ENCODE data around the gene COBL.

COBL gene

DNA sequence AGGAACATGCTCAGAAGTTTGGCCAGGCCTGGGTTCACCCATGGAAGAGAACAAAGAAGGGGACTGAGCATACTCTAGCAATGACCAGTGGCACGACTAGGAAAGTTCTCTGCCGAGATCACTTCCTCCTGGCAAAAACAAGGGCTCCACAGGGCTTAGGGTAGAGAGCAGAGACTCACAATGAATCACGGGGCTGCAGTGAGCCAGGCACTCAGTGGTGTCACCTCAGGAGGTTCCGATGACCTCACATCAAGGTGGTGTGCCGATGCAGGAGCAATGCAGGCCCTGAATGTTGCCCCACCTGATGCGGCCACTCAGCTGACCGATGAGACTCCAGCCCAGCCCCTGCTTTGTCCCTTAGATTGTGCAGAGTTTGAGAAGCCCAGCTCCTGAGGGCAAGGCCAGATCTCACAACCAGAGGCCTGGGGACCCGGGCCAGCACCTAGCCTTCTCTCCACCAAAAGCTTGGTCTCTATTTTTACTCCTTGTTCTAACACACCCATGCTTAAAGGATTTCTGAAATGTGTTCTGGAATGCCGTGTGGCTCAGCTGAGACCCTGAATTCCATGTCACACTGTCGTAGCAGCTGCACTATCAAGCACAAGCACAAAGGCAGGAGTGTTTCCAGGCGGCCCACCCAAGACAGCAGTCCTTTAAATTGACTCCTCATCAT lies 60.9 kb downstream of the COBL start:
- no peak for FAIRE-seq
- no peak for DNase-seq (ENCODE audit: low spot score)

DNA sequence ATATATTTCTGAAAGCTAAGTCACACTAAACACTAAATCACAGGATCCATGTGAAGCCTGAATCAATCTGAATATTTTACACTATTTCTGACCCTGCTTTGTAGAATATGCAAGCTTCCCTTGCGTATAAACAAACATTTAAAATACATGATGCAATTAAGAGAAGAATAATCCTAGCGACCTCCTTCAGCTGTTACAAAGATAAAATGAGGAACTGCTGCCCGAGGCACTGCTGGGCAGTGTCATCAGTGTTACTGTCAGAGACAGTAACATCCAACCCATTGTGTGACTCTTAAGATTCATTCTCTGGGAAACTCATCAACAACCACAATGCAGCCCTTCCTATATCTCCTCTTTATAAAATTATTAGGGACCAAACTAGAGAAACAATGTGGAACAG lies 61.6 kb downstream of the COBL start:
- DNase-seq (ENCODE audit: low spot score) (no peak), FAIRE-seq (no peak)

DNA sequence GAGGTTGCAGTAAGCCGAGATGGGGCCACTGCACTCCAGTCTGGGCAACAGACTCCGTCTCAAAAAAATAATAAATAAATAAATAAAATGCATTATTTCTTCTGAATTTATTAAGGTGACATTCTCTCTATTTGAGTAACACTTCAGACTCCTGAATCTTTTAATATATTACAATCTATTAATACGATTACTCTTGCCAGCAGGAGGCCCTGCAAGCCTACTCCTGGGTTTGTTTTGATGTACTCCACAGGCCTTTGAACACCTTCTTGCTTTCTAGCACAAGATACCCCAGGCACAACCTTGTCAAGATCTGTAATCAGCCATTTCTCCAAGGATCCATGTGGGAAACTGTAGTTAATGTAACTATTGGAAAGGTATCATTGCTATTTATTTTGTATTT lies 63.5 kb downstream of the COBL start:
- FAIRE-seq = no peak
- DNase-seq (ENCODE audit: low spot score) = no peak

DNA sequence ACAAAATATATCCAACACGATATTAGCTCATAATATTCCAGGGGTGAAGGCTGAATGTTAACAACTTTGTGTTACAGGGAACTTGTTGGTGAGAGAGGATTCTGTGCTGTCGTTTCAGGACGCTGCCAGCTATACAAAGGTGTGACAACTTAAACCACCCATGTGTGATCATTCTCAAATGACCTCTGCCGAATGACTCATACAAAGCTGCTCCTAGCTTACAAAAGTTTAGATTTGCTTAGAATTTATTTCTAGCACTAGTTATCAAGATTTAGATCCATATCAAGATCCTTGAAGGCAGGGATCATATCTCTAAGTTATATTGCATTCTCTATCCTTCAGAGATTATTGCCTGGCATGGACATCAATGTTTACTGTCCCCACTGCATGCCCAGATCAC lies 65.3 kb downstream of the COBL start:
- no peak for FAIRE-seq

DNA sequence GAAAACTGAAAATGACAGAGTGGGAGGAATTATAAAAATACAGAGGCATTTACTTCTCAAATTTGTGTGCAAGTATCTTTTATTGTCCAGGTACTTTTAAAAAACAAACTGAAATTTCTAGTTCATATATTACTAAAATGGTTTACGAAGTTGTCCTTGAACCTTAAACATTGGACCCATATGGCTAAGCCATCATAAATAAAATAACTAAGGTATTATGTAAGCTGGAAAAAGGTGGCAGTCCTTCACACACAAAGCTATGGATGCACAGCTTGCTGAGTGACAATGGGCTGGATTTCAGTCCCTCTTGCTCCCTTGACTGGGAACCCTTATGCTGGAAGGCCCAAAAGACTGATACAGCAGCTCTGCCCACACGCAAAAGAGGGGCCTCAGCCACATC lies 66.1 kb downstream of the COBL start:
- no peak for FAIRE-seq
- DNase-seq (ENCODE audit: low spot score) = no peak

More for the DNA sequence above, 65.3 kb downstream of the COBL start:
- no peak for DNase-seq (ENCODE audit: low spot score)

DNA sequence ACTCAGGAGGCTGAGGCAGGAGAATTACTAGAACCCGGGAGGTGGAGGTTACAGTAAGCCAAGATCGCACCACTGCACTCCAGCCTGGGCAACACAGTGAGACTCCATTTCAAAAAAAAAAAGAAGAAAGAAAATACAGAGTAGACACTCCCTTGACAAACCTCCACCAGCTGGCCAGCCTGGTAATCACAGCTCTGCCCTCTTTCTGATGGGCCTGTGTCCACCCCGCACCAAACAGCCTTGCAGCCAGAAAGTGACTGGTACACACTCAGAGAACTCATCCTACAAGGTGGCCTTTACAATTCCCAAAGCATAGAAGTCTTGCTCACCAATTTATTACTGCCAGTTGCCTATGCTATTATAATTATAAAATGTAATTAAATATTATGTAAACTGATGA lies 66.6 kb downstream of the COBL start:
- no peak for DNase-seq (ENCODE audit: low spot score)
- FAIRE-seq = no peak

DNA sequence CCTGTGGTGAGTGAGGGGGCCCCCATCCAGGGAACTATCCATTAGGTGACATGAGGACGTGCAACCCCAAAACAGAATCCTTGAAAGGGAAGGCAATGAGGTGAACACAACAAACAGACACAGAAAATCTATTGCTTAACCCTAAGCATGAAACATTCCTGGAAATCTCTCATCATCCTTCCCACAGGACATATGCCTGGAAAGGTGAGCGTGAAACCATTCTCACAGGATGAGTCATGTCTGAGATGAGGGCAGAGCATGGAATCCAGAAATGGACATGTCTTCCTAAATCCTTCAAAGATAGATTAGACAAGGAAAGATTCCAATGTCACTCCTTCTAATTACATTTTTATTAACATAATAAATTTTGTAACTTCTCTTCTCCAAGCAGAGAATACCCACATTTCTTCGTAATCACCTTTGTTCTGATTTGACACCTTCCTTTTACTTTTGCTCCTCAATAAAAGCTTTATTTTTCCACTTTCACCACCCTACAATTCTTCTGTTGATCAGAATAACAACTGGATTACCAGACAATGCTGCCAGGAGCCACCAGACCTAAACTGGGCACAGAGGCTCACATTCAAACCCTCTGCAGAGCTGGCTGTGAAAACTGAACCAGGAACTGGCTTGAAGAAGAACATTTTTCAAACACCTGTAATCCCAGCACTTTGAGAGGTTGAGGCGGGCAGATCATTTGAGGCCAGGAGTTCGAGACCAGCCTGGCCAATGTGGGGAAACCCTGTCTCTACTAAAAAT lies 67.2 kb downstream of the COBL start:
- FAIRE-seq = no peak
- no peak for DNase-seq (ENCODE audit: low spot score)

DNA sequence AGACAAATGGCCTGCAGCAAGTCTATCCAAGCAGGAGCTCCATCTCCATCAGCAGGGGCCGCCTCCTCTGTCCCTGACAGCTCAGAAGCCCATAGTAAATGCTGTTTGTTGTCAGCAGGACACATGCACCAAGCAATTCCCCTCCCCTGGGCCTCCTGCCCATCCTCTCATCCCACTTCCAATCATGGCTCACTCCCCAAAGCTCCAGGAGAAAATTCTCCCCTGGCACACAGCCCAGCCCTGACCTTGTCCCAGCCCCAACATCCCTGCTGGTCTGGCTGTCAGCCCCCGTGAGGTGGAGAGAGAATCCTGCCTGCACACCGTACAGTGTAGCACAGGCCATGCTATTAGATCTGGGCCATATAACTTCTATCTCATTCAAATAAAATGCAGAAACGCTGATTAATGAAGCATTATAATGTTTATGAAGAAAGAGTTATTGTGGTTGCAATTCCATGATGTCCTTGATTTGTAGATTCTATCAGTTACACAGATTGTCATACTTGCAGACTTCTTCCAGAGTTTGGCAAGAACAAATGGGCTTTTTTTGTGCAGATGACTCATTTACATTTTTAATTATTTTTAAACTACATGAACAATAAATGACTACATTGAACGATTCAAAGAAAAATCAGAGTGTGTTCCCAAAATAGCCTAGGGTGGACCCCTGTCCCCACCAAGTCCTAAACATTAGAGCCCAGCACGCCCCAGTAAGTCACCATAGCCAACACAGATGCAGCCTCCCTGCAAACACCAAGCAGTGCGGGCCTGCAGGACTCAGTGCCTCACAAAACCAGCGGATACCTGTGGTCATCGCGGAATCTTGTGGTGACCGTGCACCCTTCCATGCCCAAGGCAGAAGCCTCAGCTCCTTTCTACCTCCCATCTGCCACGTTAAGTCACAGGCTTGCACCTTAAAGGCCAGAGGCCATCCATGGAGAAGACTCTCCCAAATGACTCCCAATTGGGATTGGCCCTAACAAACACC lies 70.1 kb downstream of the COBL start:
- DNase-seq (ENCODE audit: low spot score) = no peak
- no peak for FAIRE-seq

DNA sequence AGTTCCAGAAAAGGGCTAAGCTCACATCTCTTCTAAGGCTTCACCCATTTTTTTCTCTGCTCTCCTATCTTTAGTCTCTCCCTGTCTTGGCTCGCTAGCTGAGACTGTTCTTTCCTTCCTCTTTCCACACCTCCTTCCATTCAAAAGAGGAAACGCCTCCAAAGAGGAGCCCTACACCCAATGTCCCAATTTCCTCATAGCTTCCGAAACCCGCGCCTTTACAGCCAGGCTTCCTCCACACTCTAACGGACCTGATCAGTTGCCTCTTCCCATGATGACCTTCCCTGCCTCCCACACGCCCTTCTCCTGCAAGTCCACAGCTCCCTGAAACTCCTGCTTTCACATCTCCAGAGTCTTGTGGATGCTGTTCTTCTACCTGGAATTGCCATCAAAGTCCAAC lies 71.7 kb downstream of the COBL start:
- FAIRE-seq = no peak
- DNase-seq (ENCODE audit: low spot score) = no peak

DNA sequence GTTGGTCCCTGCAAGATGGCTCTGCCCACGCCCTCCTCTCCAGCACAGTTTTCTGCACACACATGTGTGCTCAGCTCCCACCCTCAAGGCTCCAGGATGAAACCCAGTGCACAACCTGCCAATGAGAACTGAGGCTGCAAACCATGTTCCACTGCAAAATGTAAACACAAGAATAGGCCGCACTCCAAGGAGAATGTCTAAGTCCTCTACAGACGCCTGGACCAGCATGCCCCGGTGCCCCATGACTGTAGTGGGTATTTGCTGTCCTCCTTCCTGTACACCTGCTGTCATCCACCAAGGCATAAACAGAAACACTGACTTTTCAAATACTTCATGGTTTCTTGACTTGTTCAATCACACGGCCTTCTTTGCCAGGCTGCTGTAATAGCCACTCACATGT lies 72.6 kb downstream of the COBL start:
- FAIRE-seq (no peak), DNase-seq (ENCODE audit: low spot score) (no peak)

DNA sequence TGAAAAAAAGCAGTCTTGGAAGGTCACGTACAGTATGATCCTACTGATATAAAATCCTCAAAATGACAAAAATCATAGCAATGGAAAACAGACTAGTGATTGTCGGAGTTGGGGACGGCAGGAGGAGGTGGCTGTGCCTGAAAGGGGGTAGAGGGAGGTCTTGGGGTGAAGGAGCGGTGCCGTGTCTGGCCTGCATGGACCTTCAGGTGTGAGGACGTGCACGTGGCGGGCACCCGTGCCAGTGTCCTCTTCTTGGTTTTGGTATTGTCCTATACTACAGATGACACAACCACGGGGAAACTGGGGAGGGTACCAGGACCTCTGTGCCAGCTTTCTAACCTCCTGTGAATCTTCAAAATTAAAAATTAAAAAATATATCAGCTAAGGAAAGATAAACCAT lies 73.0 kb downstream of the COBL start:
- no peak for DNase-seq (ENCODE audit: low spot score)
- no peak for FAIRE-seq

DNA sequence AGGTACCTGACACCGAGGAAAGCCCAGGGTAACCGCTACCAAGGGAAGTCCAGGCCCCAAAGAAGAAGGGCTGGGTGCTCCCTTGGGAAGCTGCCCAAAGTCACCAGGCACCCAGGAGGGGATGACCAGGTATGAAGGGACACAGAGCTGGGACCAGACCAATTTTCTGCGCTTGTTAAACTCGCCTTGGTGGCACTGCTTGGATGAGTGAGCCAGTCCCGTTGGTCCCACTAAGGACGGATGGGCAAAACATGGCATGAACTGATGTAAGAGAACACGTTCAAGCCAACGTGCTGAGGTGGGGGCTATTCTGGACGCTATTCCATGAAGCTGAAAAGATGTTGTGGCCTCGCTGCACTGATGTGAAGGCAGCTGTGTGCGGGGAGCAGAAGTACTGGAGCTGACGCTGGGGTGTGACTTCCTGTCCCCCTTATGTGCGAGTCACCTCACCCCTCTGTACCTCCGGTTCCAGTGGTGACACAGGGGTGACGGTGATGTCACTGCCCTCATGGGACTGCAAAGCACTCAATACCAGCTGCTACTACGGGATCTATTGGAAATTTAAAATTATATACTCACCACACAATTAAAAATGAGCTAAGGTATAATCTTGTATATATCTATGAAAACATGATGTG lies 73.6 kb downstream of the COBL start:
- no peak for DNase-seq (ENCODE audit: low spot score)
- no peak for FAIRE-seq

DNA sequence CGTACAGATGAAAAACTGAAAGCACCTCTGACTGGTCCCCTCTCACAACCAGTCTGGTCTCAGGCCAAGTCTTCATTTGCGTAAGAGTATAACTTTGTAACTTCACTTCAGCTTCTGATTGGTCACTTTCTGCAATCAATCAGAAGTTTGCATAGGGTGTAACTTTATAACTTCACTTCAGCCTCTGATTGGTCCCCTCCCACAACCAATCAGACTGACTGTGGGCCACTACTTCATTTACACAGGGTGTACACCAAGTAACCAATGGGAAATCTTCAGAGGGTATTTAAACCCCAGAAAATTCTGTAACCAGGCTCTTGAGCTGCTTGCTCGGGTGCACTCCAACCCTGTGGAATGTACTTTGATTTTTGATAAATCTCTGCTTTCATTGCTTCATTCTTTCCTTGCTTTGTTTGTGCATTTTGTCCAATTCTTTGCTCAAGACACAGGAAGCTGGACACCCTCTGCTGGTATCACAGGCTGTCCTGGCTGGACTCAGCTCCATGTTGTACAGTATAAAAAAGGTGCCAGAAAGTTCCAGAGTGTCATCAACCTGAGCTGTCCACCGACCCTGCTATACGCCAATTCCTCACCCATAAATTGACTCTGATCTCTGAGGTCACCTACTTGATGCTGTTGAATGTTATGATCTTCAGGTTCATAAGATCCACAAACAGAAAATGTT lies 74.5 kb downstream of the COBL start:
- DNase-seq (ENCODE audit: low spot score) (no peak), FAIRE-seq (no peak)

DNA sequence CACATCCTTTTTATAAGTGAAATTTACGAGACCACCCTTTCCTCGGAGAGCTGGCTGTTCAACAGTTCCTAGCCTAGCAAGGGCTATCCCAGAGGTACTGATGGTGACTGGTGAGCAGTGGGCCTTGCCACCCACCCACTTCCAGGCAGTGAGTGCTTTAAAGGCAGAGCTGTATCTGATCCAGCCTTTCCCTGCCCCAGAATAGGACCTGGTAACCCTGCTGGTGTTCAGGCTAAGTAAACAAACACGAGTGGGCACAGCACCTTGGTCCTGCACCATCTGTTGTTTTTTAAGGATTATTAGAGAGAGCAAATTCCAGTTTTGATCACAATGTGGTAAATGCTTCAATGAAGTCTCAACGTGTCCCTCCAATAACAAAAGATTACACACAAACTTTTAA lies 75.7 kb downstream of the COBL start:
- DNase-seq (ENCODE audit: low spot score) (no peak), FAIRE-seq (no peak)

DNA sequence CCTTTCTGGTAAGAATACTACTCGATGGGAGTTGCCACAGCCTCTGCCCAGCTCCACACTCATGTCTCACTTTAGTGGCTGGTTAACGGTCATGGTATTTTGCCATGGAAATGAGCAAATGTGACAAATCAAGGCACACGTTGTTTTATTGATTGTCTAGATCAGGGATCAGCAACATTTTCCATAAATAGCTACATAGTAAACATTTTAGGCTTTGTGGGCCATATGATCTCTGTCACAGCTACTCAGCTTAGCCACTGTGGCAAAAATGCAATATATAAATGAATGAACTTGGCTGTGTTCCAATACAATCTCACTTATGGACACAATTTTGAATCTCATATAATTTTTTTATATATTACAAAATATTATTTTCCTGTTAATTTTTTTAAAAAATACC lies 76.9 kb downstream of the COBL start:
- FAIRE-seq (no peak), DNase-seq (ENCODE audit: low spot score) (no peak)

DNA sequence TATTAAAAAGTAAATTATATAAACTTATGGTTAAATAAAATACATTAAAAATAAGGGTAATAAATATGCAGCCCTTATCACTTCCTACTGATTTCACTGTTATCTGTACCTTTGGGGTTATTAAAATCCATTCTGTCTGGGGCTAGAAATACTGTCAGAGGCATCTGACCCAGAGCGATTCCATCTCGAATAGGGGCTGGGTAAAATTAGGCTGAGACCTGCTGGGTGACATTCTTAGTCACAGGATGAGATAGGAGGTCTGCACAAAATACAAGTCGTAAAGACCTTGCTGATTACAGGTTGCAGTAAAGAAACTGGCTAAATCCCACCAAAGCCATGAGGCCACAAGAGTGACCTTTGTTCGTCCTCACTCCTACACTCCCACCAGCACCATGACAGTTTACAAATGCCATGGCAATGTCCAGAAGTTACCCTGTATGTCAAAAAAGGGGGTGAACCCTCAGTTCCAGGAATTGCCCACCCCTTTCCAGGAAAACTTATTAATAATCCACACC lies 77.6 kb downstream of the COBL start:
- DNase-seq (ENCODE audit: low spot score) (no peak), FAIRE-seq (no peak)

DNA sequence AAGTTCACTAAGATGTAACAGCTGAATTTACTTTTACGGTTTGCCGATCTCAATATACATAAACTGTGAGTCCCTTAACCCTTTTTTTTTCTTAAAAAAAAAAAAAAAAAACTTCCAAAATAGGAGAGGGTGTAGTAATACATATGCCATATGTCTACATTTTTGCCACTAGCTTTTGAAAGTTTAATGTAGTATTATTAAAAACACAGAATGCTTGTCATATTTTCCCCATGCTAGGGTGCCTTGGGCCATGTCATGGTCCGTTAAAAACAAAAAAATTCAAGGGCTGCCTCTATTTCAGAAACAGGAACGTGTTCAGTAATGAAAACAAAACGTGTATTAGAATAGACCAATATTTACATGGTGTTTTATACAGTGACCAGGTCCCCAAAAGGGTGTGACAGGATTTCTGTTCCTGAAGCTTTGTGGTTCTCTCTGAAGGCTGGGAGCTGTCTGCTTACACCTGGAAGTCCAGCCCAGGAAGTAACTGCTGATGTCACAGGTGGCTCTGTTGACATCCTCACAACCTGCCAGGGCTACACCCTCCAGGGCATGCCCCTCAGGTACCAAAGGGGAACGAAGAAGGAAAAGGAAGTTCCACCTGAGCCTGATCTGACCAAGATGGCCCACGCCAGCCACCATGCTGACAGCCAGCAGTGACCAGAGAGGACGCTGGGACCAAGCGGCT lies 79.0 kb downstream of the COBL start:
- DNase-seq (ENCODE audit: low spot score) = no peak
- no peak for FAIRE-seq

DNA sequence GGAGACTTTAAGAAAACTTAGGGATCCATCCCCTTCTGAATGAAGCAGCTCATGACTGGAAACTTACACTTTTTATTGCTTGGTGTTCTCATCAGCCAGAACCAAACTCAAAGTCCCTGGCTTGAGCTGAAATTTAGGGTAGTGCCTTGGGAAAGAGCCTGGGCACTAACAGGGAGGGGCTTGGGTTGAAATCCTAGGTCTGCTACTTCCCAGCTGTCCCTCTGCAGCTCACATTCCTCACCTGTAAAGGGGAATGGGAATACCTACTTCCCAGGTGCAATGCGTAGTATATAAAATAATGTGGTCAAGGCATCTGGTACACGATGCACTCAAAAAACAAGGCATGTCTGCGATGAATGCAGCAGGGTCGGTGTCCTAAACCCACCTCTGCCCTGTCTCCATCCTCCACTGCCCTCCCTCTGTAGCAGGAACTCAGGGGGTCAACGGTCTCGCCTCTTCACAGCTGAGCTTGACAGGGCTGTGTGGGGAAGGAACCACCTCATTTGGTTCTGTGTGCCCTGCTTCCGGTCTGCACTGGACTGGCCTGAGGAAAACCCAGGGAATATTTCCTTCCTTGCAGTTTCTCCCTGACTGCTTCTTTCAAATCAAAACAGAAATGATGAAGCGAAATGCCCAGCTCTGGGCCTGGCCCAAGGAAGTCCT lies 80.0 kb downstream of the COBL start:
- DNase-seq (ENCODE audit: low spot score) = no peak
- FAIRE-seq = no peak

DNA sequence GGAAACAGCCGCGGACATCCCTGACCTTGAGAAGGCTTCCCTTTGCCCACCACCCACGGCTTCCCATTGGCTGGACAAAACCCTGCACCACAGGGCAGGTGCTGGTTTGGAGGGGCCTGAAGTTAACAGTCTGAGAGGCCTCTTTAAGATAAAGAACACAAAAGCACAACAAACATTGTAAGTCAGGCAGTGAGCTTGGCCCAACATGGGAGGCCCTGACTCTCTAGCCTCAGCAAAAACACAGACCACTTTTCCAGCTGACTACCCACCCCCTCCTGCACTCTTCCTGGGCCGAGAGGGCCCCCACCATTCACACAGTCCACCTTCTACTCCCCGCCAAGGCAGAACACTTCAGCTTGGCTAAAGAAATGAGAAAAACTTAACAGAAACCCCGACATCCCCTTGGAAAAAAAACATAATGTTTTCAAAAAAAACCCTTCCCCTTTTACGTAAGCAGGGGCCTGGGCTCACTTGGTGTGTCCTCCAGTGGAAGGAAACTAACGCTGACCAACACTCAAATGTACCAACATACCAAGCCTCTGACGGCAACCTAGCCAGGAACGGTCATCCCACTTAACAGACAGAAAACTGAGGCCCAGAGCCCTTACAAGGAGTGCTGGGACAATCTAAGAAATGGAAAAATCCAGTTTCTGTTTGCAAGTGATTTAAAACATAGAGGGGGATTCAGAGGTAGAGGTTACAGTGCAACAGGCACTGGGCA lies 80.9 kb downstream of the COBL start:
- no peak for FAIRE-seq
- no peak for DNase-seq (ENCODE audit: low spot score)
